ENCODE data around the gene MED8.

GRCh38 chr1:43430831-43431230 is 41.2 kb upstream of the MED8 start:
- TF ChIP-seq, protein P1, sequence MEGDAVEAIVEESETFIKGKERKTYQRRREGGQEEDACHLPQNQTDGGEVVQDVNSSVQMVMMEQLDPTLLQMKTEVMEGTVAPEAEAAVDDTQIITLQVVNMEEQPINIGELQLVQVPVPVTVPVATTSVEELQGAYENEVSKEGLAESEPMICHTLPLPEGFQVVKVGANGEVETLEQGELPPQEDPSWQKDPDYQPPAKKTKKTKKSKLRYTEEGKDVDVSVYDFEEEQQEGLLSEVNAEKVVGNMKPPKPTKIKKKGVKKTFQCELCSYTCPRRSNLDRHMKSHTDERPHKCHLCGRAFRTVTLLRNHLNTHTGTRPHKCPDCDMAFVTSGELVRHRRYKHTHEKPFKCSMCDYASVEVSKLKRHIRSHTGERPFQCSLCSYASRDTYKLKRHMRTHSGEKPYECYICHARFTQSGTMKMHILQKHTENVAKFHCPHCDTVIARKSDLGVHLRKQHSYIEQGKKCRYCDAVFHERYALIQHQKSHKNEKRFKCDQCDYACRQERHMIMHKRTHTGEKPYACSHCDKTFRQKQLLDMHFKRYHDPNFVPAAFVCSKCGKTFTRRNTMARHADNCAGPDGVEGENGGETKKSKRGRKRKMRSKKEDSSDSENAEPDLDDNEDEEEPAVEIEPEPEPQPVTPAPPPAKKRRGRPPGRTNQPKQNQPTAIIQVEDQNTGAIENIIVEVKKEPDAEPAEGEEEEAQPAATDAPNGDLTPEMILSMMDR (IDR thresholded peaks at IDR 0.05; ENCODE audit: insufficient read depth, low read depth, low read length), result no peak
- no peak for TF ChIP-seq EZH2 (IDR thresholded peaks at IDR 0.05; ENCODE audit: insufficient read depth, low read length)

All from astrocyte (in vitro differentiated cells and primary cell).